IPS DF 19.7 (cell line): ENCODE data around the gene NPAS3.
A peak's percentile ranks its signal among the peaks of the same experiment; 100 is the strongest.

Source experiments
- DNase-seq: peaks from one replicate; pipeline ENCODE4 v3.0.0-alpha.2; 2013; ENCODE audit warnings: low read depth, low spot score

NPAS3 gene

GRCh38 chr14:33551963-33552362 lies 613.3 kb downstream of the NPAS3 start:
- peak; percentile 17 for DNase-seq

GRCh38 chr14:33553706-33554278 lies 615.1 kb downstream of the NPAS3 start:
- DNase-seq, result no peak

DNA sequence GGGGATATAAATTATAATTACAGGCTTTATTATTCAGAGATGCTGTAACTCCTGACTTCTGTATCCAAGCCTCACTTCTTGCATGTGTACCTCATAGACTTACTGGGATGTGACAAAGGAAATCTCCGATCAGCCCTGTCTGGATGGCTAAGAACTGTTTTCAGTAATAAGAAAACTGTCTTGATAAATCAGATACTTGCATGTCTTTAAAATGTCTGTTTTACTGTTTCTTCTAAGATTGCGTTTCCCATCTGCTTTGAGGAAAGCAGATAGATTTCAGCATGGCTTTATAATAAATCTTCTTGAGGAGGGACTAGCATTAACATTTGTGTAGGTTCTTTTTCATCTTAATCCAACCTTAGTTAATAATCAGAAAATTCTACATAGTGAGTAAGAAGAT lies 616.3 kb downstream of the NPAS3 start:
- DNase-seq, result no peak

- DNase-seq, result no peak
Observed at GRCh38 chr14:33555710-33556350, 617.2 kb downstream of the NPAS3 start.

GRCh38 chr14:33556382-33557121 lies 617.9 kb downstream of the NPAS3 start:
- no peak for DNase-seq

- no peak for DNase-seq
Observed at GRCh38 chr14:33560718-33561431, 622.2 kb downstream of the NPAS3 start.

DNA sequence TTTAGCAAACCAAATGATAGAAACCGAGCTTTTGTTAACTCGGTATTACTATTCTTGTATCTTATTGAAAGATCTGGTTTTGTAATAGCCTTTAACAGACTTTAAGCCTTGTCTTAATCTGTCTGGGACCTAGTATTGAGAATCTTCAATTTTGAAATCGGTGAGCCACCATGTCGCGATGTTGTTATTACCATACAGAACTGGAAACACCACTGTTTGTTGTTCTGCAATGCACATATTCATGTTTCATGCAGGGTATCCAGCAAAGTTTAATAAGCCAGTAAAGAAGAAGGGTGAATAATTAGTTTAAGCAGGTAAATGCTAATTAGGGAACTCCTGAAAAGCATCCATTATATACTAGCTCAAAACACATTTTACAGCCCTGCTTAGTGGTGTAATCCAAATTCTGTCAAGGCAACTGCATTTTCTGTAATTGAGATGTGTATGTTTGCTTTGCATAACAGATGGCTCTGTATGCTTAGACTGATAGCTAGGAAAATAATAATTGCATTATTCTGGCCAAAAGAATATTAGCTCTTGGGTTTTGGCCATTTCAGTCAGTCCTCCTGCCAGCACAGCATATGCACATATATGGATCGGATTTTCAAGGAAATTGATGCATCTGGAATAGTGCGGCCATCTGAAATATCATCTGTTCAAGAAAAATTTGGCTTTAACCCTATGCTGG lies 623.0 kb downstream of the NPAS3 start:
- DNase-seq, result no peak

DNA sequence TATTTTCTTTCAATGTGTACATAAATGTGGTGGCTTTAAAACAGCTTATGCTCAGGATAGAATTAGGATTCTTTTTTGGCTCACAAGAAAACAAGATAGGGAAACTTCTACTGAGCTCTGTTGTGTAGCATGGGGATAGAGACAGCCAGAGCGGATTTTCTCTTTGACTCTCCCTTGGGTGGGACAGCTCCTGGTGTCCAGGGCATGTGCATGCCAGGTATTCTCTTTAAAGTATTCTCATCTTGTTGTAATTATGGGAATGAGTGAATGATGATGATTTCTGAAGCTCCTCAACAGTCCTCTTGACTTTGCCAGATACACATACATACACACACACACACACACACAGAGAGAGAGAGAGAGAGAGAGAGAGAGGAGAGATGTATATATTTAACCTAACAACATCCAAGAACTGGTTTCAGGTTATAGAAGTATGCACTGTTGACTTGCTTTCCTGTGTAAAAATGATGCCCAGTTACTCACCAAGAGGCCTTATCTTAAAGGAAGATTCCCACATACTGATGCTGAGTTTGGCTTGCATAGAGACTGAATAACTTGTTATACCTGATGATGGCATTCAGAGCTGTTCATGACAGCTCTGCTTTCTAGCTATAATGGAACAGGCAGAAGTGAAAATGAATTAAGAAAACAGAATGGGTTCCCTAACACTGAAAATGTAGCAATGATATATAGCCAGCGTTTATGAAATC lies 624.7 kb downstream of the NPAS3 start:
- no peak for DNase-seq

DNA sequence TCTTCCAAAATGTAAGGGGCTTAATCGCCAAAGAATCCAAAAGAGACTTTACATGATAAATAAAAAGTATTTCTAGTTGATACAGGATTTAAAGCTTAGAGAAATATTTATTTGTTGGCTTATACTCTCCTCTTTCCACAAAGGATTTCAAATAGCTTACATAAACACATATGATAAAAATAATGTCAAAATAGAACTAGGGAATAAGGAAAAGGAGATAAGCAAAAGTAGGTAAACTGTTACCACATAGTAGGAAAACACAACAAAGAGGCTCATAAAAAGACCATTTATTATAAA lies 625.2 kb downstream of the NPAS3 start:
- no peak for DNase-seq

- DNase-seq, result peak; percentile 33
Observed at GRCh38 chr14:33564774-33565630, 626.3 kb downstream of the NPAS3 start.

DNA sequence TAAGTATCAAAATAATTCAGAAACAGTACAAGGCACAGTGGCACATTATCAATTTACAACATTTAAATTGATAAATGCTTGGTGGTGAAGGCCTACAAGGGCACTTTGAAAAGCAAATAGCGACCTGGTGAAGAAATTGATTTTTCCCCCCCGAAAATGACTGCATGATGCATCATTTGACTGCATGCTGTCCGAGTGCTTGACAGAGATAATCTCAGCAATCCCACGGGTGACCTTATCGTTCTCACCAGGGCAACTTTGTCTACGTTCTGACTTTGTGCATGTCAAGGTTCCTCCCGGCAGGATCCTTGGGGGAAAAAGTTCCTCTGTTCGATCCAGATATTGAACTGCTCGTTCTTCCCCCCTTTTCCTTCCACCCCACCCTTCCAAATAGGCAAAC lies 627.4 kb downstream of the NPAS3 start:
- DNase-seq, result no peak

DNA sequence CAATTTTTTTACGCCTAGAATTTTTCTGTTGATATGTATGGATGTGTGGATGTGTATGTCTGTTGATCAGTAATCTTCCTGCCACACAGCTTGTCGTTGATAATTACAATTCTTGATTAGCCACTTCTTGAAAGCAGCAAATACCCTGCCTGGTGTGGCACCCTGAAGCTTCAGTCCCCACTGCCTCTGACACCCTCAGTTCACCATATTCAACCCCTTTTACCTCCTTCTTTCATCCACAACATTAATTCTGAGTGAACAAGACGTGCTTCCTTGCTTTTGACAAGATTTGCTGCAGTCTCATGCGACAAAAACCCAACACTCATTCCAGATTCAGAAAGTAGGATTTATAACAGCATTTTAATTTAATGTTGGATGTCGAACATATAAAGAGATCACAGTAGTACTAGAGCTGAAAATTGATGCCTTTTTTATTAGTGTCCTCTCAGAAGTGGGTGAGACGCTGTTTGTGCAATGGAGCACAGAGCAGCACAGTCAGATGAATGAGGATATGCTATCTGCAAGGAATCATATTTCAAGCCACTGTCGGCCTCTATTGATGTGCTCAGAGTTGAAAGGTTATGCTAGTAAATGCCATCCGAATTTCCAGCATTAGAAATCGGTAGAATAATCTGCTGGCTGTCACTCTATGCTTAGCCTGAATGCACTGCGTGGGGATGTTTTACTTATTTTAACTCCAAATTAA lies 628.5 kb downstream of the NPAS3 start:
- DNase-seq, result no peak

GRCh38 chr14:33567731-33568130 lies 629.1 kb downstream of the NPAS3 start:
- no peak for DNase-seq

- DNase-seq, result no peak
Observed at GRCh38 chr14:33568935-33569579, 630.4 kb downstream of the NPAS3 start.

DNA sequence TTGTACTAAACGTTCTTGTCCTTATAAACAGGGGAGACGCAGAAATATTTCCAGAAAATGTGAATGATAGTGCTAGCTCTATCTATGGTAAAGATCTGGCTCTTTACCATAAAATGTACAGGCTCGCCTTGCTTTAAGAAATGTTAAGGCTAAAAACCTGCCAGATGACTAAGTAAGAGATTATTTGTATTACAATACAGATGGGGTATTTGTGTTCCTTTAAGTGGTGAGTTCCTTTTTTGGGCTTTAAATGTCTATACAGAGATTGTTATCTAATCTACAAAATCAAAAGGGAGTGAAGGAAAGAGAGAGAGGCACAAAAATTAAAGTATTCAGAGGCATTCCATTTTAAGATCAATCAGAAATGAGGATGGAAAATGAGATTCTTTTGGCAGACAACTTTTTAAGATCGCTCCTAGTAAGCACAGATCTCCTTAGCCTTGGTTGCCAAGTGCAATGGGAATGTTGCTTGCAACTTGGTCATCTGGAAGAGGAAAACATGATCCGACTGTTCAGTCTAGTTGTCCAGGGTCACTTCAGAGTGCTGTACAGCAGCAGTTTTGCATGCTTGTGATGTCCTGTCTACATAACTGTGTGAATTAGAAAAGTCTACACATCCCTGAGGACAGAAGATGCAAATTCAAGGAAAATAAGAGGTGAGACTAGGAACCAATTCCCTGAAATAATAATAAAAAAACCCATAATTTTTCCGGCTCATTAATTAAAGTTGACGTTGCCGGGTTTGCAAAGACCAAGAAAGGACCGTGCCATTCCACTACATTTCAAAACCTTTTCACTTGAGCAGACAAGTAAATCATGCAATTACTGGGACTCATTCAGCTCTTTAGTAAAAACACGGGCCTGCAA lies 631.4 kb downstream of the NPAS3 start:
- no peak for DNase-seq

GRCh38 chr14:33570694-33571310 lies 632.1 kb downstream of the NPAS3 start:
- DNase-seq, result no peak

- no peak for DNase-seq
Observed at GRCh38 chr14:33573301-33573880, 634.7 kb downstream of the NPAS3 start.

GRCh38 chr14:33576014-33576413 lies 637.3 kb downstream of the NPAS3 start:
- no peak for DNase-seq
